Measurements from ENCODE around the gene DIABLO. TPM values are rescaled to one million over a fixed set of nuclear protein-coding genes. Genes with fewer than 3 reads are reported as not detected.

Gene DIABLO
- total RNA-seq, 2 donors from 2014 or later = 54.1 to 132 TPM

GRCh38 chr12:122207391-122207790 lies 18.5 kb downstream of the DIABLO start:
- peaks cover 6 to 8% of the 10 kb centered on the region in 2 donors for H3K36me3 ChIP-seq
- 68% methylated on average over 8 of the region's 8 CpGs for WGBS
- no peaks in the 10 kb centered on the region for H3K4me1 ChIP-seq (replicated peaks)
- intact Hi-C loops (cut with DNase I) = no loop called here
- no peak overlapping the region for H3K27ac ChIP-seq
- H3K4me3 ChIP-seq = no peak overlapping the region
- DNase-seq (ENCODE audit: low spot score) = no peak
- H3K27me3 ChIP-seq (replicated peaks; ENCODE audit: insufficient read depth) = no peaks in the 10 kb centered on the region
- TF ChIP-seq CTCF (IDR thresholded peaks at IDR 0.05) (no peak), POLR2AphosphoS5 (IDR thresholded peaks at IDR 0.05) (no peak), POLR2A (IDR thresholded peaks at IDR 0.05) (no peak)
- H3K9me3 ChIP-seq = no peaks in the 10 kb centered on the region

- H3K4me3 ChIP-seq = no peak overlapping the region
- no peak for DNase-seq (ENCODE audit: low spot score)
- no peaks in the 10 kb centered on the region for H3K4me1 ChIP-seq (replicated peaks)
- H3K27me3 ChIP-seq (replicated peaks; ENCODE audit: insufficient read depth) = no peaks in the 10 kb centered on the region
- H3K9me3 ChIP-seq = no peaks in the 10 kb centered on the region
- no peak overlapping the region for H3K27ac ChIP-seq
- TF ChIP-seq POLR2A (IDR thresholded peaks at IDR 0.05) (no peak), CTCF (IDR thresholded peaks at IDR 0.05) (no peak), POLR2AphosphoS5 (IDR thresholded peaks at IDR 0.05) (no peak)
- peaks cover 6 to 8% of the 10 kb centered on the region in 2 donors for H3K36me3 ChIP-seq
- 93% methylated on average over 7 of the region's 8 CpGs for WGBS
- intact Hi-C loops (cut with DNase I) = no loop called here
Measured at GRCh38 chr12:122206976-122207375, 18.9 kb downstream of the DIABLO start.

GRCh38 chr12:122206111-122206881 lies 19.6 kb downstream of the DIABLO start:
- 68% methylated on average over 27 of the region's 27 CpGs for WGBS
- intact Hi-C loops (cut with DNase I) = no loop called here
- Histone ChIP-seq H3K27me3 (replicated peaks; ENCODE audit: insufficient read depth) (no peaks in the 10 kb centered on the region), H3K36me3 (peaks cover 6 to 8% of the 10 kb centered on the region in 2 donors), H3K4me1 (replicated peaks) (no peaks in the 10 kb centered on the region), H3K9me3 (no peaks in the 10 kb centered on the region), H3K4me3 (no peak overlapping the region), H3K27ac (no peak overlapping the region)
- TF ChIP-seq CTCF (IDR thresholded peaks at IDR 0.05) (no peak), POLR2AphosphoS5 (IDR thresholded peaks at IDR 0.05) (no peak), POLR2A (IDR thresholded peaks at IDR 0.05) (no peak)
- no peak for DNase-seq (ENCODE audit: low spot score)

GRCh38 chr12:122205053-122205925 lies 20.6 kb downstream of the DIABLO start:
- no peak for TF ChIP-seq POLR2AphosphoS5 (IDR thresholded peaks at IDR 0.05)
- no peak for TF ChIP-seq CTCF (IDR thresholded peaks at IDR 0.05)
- TF ChIP-seq POLR2A (IDR thresholded peaks at IDR 0.05) = no peak

More at GRCh38 chr12:122205053-122205925, 20.6 kb downstream of the DIABLO start:
- WGBS = 51% methylated on average over 23 of the region's 23 CpGs
- Histone ChIP-seq H3K9me3 (no peaks in the 10 kb centered on the region), H3K4me3 (no peak overlapping the region), H3K27ac (no peak overlapping the region), H3K27me3 (replicated peaks; ENCODE audit: insufficient read depth) (no peaks in the 10 kb centered on the region), H3K36me3 (peaks cover 6 to 8% of the 10 kb centered on the region in 2 donors), H3K4me1 (replicated peaks) (no peaks in the 10 kb centered on the region)
- DNase-seq (ENCODE audit: low spot score) = no peak
- intact Hi-C loops (cut with DNase I) = no loop called here

All from prostate gland (tissue), 2 donors.